Suprapubic skin (tissue), 4 donors: ENCODE measurements around the gene USP9Y.

Experiments
- POLR2A ChIP-seq, 2 donors: fragments of 450-650 bp; IDR thresholded peaks; one replicate each; pipeline ENCODE4 v1.6.1; 2017; ENCODE audit warnings: antibody characterized with exemption in 2 of 2, mild to moderate bottlenecking in 2 of 2, moderate library complexity in 2 of 2
- POLR2AphosphoS5 ChIP-seq, 3 donors: sonication (generic); formaldehyde crosslinking; IDR thresholded peaks; one replicate each; pipeline ENCODE4 v1.6.1; 2017; ENCODE audit warnings: antibody characterized with exemption in 3 of 3

GRCh38 chrY:12896973-12897372, 195.9 kb downstream of the USP9Y start:
- no peak for TF ChIP-seq POLR2AphosphoS5 (IDR thresholded peaks at IDR 0.05)
- TF ChIP-seq POLR2A (IDR thresholded peaks at IDR 0.05), result no peak
